C4-2B (cell line): ENCODE measurements around the gene HCAR2.
"Not testable (repeated sequence)": the region's sequence is repeated elsewhere in the genome, so short reads cannot be mapped to it uniquely, and the experiment has no call there.

Experiments
- H3K27ac ChIP-seq: fragments of 450-650 bp; 2 replicates; pipeline ENCODE4 v1.5.1; 2017
- CTCF ChIP-seq: fragments of 450-650 bp; conservative IDR thresholded peaks from 2 replicates; pipeline ENCODE4 v1.5.1; 2017; ENCODE audit warnings: mild to moderate bottlenecking
- ZFX ChIP-seq: fragments of 450-650 bp; IDR thresholded peaks from 2 replicates; pipeline ENCODE4 v1.6.1; 2017

HCAR2 gene

GRCh38 chr12:122691566-122691965 lies 11.6 kb downstream of the HCAR2 start:
- no peak for TF ChIP-seq CTCF
- no peak for TF ChIP-seq ZFX
- no peak overlapping the region for H3K27ac ChIP-seq

- no peak for TF ChIP-seq ZFX
- no peak for TF ChIP-seq CTCF
- H3K27ac ChIP-seq = no peak overlapping the region
These were observed 14.9 kb downstream of the HCAR2 start for GRCh38 chr12:122688291-122688690.

GRCh38 chr12:122687086-122687485 lies 16.1 kb downstream of the HCAR2 start:
- TF ChIP-seq CTCF (no peak), ZFX (no peak)
- no peak overlapping the region for H3K27ac ChIP-seq

- TF ChIP-seq CTCF (no peak), ZFX (no peak)
- no peak overlapping the region for H3K27ac ChIP-seq
These were observed 16.6 kb downstream of the HCAR2 start for GRCh38 chr12:122686538-122686937.

GRCh38 chr12:122684297-122684813 lies 18.8 kb downstream of the HCAR2 start:
- no peak for TF ChIP-seq ZFX
- no peak for TF ChIP-seq CTCF
- no peak overlapping the region for H3K27ac ChIP-seq

GRCh38 chr12:122681814-122682213 lies 21.3 kb downstream of the HCAR2 start:
- TF ChIP-seq CTCF (no peak), ZFX (no peak)
- no peak overlapping the region for H3K27ac ChIP-seq

- H3K27ac ChIP-seq = not testable (repeated sequence)
These were observed 22.2 kb downstream of the HCAR2 start for GRCh38 chr12:122680989-122681388.

GRCh38 chr12:122676781-122677180 lies 26.4 kb downstream of the HCAR2 start:
- H3K27ac ChIP-seq = not testable (repeated sequence)

GRCh38 chr12:122676015-122676414 lies 27.1 kb downstream of the HCAR2 start:
- H3K27ac ChIP-seq = not testable (repeated sequence)
